Peyer's patch (tissue), 4 donors: ENCODE results near the gene PROM1.

Experiments used
- POLR2A ChIP-seq, 2 donors: fragments of 450-650 bp; IDR thresholded peaks; one replicate each; pipeline ENCODE4 v1.5.1; 2017; ENCODE audit warnings: antibody characterized with exemption in 2 of 2, mild to moderate bottlenecking in 2 of 2, moderate library complexity in 2 of 2
- TF ChIP-seq, protein P1 (sequence below), 6 experiments: fragments of 450-650 bp in 4 of 6; fragments of 200-600 bp in 2 of 6; sonication (generic) in 1 of 6; IDR thresholded peaks; one replicate each; pipeline ENCODE4 v1.5.1; 2017 to 2019; ENCODE audit warnings: antibody characterized with exemption in 6 of 6, mild to moderate bottlenecking in 3 of 6, moderate library complexity in 1 of 6

DNA sequence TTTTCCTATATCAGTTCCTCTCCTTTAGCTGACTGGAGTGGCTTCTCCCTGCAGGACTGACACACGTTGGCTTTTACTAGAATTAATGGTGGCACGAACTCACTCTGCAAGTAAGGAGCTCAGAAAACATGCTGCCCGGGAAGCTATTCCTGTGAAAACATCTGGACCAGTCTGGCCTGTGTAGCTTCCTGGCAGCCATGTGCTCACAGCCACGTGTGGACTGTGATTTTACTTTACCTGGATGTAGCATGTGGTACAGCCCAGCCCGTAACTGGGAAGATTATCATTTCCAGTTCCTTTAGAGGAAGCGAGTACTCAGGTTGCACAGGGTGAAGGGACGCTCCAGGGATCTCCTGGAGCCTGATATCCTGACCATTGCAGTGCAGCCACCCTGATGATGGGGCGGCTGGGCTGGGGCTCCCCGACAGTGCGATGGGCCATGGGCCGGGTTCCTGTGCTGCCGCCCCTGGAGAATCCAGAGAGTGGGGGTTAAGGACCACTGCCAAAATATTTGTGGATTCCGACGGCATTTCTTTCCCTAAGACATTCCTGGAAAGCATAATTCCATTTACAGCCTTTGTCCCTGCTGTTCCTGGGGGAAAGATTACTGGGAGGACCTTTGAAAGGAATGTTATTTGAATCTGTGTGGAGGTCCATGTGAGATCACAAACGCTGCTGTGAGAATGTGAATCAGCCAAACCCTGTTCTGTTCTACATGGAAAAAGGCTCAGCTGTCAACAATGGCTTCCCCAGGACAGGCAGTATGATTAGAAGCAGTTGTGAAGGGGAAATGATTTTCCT lies 35.0 kb downstream of the PROM1 start:
- TF ChIP-seq, protein P1, sequence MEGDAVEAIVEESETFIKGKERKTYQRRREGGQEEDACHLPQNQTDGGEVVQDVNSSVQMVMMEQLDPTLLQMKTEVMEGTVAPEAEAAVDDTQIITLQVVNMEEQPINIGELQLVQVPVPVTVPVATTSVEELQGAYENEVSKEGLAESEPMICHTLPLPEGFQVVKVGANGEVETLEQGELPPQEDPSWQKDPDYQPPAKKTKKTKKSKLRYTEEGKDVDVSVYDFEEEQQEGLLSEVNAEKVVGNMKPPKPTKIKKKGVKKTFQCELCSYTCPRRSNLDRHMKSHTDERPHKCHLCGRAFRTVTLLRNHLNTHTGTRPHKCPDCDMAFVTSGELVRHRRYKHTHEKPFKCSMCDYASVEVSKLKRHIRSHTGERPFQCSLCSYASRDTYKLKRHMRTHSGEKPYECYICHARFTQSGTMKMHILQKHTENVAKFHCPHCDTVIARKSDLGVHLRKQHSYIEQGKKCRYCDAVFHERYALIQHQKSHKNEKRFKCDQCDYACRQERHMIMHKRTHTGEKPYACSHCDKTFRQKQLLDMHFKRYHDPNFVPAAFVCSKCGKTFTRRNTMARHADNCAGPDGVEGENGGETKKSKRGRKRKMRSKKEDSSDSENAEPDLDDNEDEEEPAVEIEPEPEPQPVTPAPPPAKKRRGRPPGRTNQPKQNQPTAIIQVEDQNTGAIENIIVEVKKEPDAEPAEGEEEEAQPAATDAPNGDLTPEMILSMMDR (IDR thresholded peaks at IDR 0.05), result no peak
- TF ChIP-seq POLR2A (IDR thresholded peaks at IDR 0.05), result no peak
